ENCODE data around the gene OSBPL6. TPM values are rescaled to one million over a fixed set of nuclear protein-coding genes. Genes with fewer than 3 reads are reported as not detected.
A peak's percentile ranks its signal among the peaks of the same experiment; 100 is the strongest.
"Not testable (repeated sequence)": the region's sequence is repeated elsewhere in the genome, so short reads cannot be mapped to it uniquely, and the experiment has no call there.

OSBPL6 gene
- total RNA-seq, 1 donor from 2014 or later, result 3.6 TPM

GRCh38 chr2:178403671-178404306, 209.5 kb downstream of the OSBPL6 start:
- no peak overlapping the region for H3K4me3 ChIP-seq (ENCODE audit: low read depth, low read length)
- DNase-seq (ENCODE audit: low read depth), result no peak
- H3K36me3 ChIP-seq (ENCODE audit: control insufficient read depth, insufficient read depth, low read length), result no peaks in the 10 kb centered on the region
- no peaks in the 10 kb centered on the region for H3K27me3 ChIP-seq (ENCODE audit: control insufficient read depth, insufficient read depth, low read length)
- TF ChIP-seq CTCF (IDR thresholded peaks at IDR 0.05; ENCODE audit: insufficient read depth, low read length, poor library complexity, severe bottlenecking), result no peak

- DNase-seq (ENCODE audit: low read depth), result peak; percentile 53
- H3K27me3 ChIP-seq (ENCODE audit: control insufficient read depth, insufficient read depth, low read length), result no peaks in the 10 kb centered on the region
- H3K36me3 ChIP-seq (ENCODE audit: control insufficient read depth, insufficient read depth, low read length), result no peaks in the 10 kb centered on the region
- TF ChIP-seq CTCF (IDR thresholded peaks at IDR 0.05; ENCODE audit: insufficient read depth, low read length, poor library complexity, severe bottlenecking), result no peak
- no peak overlapping the region for H3K4me3 ChIP-seq (ENCODE audit: low read depth, low read length)
Measured at GRCh38 chr2:178404368-178404767, 210.1 kb downstream of the OSBPL6 start.

- TF ChIP-seq CTCF (IDR thresholded peaks at IDR 0.05; ENCODE audit: insufficient read depth, low read length, poor library complexity, severe bottlenecking), result no peak
Measured at GRCh38 chr2:178409261-178409660, 214.9 kb downstream of the OSBPL6 start.

GRCh38 chr2:178412047-178412446, 217.7 kb downstream of the OSBPL6 start:
- Histone ChIP-seq H3K27me3 (ENCODE audit: control insufficient read depth, insufficient read depth, low read length) (no peaks in the 10 kb centered on the region), H3K4me3 (ENCODE audit: low read depth, low read length) (no peak overlapping the region), H3K36me3 (ENCODE audit: control insufficient read depth, insufficient read depth, low read length) (no peaks in the 10 kb centered on the region)
- no peak for TF ChIP-seq CTCF (IDR thresholded peaks at IDR 0.05; ENCODE audit: insufficient read depth, low read length, poor library complexity, severe bottlenecking)
- DNase-seq (ENCODE audit: low read depth), result no peak

More at GRCh38 chr2:178409261-178409660, 214.9 kb downstream of the OSBPL6 start:
- no peaks in the 10 kb centered on the region for H3K27me3 ChIP-seq (ENCODE audit: control insufficient read depth, insufficient read depth, low read length)
- no peak overlapping the region for H3K4me3 ChIP-seq (ENCODE audit: low read depth, low read length)
- no peak for DNase-seq (ENCODE audit: low read depth)
- H3K36me3 ChIP-seq (ENCODE audit: control insufficient read depth, insufficient read depth, low read length), result no peaks in the 10 kb centered on the region

GRCh38 chr2:178412453-178412852, 218.1 kb downstream of the OSBPL6 start:
- not testable (repeated sequence) for H3K27me3 ChIP-seq (ENCODE audit: control insufficient read depth, insufficient read depth, low read length); H3K36me3 ChIP-seq (ENCODE audit: control insufficient read depth, insufficient read depth, low read length); DNase-seq (ENCODE audit: low read depth); H3K4me3 ChIP-seq (ENCODE audit: low read depth, low read length)

- Histone ChIP-seq H3K36me3 (ENCODE audit: control insufficient read depth, insufficient read depth, low read length) (no peaks in the 10 kb centered on the region), H3K4me3 (ENCODE audit: low read depth, low read length) (peak overlapping the region; percentile 56), H3K27me3 (ENCODE audit: control insufficient read depth, insufficient read depth, low read length) (no peaks in the 10 kb centered on the region)
- DNase-seq (ENCODE audit: low read depth), result peak; percentile 28
- no peak for TF ChIP-seq CTCF (IDR thresholded peaks at IDR 0.05; ENCODE audit: insufficient read depth, low read length, poor library complexity, severe bottlenecking)
Measured at GRCh38 chr2:178413472-178414265, 219.4 kb downstream of the OSBPL6 start.

All from kidney epithelial cell (primary cell).